ENCODE results near the gene HDHD5.
A peak's percentile ranks its signal among the peaks of the same experiment; 100 is the strongest.

The HDHD5 gene

DNA sequence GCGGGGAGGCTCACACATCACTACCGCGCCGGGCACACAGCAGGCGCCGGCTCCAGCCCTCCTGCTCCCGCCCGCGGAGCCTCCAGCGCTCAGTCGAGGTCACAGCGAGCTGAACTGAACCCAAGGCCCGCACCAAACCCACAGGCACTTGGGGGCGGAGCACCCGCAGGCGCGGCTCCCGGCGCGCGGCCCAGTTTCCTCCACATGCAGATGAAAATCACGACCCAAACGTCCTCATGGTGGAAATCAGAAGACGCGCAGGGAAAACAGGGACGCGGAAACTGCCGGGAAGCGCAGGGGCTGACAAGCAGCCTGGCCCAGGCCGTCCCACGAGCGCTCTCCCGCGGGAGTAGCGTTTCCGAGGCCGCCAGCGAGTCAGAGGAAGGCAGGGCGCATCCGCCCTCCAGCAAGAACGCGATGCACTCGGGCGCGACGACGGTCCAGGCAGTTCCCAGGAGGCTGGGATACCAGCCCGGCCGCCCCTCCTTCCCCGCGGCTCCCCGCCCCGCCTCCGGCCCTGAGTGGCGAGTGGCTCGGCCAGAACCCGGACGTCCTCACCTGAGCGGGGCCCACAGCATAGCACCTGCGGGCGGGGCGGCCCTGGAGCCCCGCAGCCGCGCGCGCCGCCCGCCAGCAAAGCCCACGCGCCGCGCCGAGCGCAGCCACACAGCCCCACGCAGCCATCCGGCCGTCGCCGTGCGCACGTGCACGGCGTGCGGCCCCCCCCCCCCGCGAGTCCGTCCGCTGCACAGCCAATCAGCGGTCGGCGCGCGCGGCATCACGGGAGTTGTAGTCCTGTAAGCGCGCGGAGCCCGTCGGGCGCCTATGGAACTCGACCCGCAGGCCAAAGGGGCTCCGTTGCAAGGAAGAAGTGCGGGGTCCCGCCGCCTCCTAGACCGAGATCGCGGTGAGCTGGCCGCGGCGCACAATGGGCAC is at the start of gene HDHD5:
HDHD5 (minus strand) TSS at position 710 of the 936 bp plus-strand sequence; CDS start at position 684, 26 bp downstream.
- TF ChIP-seq, protein P1, sequence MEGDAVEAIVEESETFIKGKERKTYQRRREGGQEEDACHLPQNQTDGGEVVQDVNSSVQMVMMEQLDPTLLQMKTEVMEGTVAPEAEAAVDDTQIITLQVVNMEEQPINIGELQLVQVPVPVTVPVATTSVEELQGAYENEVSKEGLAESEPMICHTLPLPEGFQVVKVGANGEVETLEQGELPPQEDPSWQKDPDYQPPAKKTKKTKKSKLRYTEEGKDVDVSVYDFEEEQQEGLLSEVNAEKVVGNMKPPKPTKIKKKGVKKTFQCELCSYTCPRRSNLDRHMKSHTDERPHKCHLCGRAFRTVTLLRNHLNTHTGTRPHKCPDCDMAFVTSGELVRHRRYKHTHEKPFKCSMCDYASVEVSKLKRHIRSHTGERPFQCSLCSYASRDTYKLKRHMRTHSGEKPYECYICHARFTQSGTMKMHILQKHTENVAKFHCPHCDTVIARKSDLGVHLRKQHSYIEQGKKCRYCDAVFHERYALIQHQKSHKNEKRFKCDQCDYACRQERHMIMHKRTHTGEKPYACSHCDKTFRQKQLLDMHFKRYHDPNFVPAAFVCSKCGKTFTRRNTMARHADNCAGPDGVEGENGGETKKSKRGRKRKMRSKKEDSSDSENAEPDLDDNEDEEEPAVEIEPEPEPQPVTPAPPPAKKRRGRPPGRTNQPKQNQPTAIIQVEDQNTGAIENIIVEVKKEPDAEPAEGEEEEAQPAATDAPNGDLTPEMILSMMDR (IDR thresholded peaks at IDR 0.05; ENCODE audit: low read depth, low read length, missing control alignments) = no peak
- in situ Hi-C loops (cut with HindIII; ENCODE audit: low sequenced_read_pairs) = no loop called here
- H3K4me3 ChIP-seq (ENCODE audit: low read depth, low read length) = peak within 1 kb of the TSS; percentile 72
- peak; percentile 41 for DNase-seq (ENCODE audit: low read depth)

DNA sequence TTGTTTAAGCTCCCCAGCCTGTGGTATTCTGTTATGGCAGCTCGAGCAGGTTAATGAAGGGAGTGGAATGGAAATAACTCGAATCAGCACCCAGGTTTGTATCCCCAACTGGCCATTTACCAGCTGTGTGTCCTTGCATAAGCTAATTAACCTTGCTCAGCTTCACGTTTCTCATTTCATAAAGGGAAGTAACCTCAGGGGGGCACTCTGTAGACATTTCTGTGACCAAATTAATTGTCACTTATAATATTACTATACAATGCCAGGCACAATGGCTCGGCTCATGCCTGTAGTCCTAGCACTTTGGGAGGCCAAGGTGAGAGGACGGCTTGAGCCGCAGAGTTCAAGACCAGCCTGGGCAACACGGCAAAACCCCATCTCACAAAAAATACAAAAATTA is 46.4 kb upstream of the HDHD5 start:
- no peak for DNase-seq (ENCODE audit: low read depth)
- H3K4me3 ChIP-seq (ENCODE audit: low read depth, low read length) = no peak overlapping the region
- TF ChIP-seq, protein P1 (IDR thresholded peaks at IDR 0.05; ENCODE audit: low read depth, low read length, missing control alignments) = no peak
- in situ Hi-C loops (cut with HindIII; ENCODE audit: low sequenced_read_pairs) = no loop called here

DNA sequence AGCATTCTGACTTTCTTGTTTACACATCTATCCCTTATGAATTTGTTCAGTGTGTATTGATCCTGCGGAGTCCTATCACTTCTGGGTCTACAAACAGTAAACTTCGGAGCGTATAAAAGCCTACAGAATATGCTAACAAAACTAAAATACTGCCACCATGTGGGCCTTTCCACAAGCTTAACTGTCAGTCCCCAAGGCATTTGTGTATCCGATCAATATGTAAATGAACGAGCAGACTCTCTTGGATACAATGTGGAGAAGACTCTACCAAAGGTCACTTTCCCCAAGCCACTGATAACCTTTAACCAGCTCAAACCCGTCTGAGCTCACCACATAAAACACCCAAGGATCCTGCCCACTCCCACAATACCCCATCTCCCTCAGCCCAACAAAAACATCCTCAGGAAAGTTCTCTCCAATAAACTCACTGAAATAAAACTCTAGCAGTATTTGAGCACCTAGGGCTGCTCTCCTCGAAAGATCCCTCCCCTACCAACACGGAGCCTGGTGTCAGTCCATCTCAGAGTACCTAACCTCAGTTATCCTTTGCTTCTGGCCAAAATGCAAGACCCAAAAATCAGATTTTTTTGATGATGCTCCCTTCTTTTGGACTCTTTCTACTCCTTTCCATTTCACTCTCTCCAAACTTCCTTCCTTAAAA is 42.3 kb upstream of the HDHD5 start:
- TF ChIP-seq, protein P1 (IDR thresholded peaks at IDR 0.05; ENCODE audit: low read depth, low read length, missing control alignments) = peak; percentile 24

DNA sequence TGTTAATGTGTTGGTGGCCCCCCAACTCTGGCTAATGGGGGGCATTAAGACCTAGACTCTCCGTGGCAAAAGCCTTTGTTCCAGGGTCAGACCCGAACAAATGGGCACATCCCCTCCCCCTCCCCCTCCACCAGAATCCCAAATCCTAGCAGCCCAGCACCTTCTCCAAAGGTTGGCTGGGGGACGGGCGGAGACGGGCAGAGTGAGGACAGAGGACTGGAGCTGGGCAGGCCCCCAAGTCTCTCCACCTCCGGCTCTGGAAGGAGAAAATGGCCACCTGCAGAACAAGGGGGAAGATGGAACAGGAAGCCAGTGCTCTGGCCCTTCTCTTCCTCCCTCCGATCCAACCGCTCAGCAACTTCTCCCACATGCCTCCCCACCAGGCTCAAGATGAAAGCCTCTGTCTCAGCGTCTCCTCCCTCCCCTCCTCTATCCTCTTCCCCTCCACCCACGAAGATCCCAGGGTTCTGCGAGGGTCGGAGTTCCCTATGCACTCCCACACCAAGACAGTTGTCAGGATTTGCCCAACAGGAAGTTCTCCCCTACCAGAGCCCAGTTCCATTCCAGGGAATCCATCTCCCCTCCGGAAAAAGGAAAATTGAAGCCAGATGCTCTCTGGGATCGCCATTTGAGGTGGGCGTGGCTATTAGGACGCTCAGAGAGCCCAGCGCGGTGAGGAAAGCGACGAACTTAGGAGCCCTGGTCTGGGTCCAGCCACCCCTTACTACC is 40.1 kb upstream of the HDHD5 start:
- TF ChIP-seq, protein P1 (IDR thresholded peaks at IDR 0.05; ENCODE audit: low read depth, low read length, missing control alignments) = no peak
- DNase-seq (ENCODE audit: low read depth) = no peak
- in situ Hi-C loops (cut with HindIII; ENCODE audit: low sequenced_read_pairs) = no loop called here
- H3K4me3 ChIP-seq (ENCODE audit: low read depth, low read length) = peak overlapping the region; percentile 15

More for the DNA sequence above, 42.3 kb upstream of the HDHD5 start:
- in situ Hi-C loops (cut with HindIII; ENCODE audit: low sequenced_read_pairs) = no loop called here
- no peak overlapping the region for H3K4me3 ChIP-seq (ENCODE audit: low read depth, low read length)
- no peak for DNase-seq (ENCODE audit: low read depth)

DNA sequence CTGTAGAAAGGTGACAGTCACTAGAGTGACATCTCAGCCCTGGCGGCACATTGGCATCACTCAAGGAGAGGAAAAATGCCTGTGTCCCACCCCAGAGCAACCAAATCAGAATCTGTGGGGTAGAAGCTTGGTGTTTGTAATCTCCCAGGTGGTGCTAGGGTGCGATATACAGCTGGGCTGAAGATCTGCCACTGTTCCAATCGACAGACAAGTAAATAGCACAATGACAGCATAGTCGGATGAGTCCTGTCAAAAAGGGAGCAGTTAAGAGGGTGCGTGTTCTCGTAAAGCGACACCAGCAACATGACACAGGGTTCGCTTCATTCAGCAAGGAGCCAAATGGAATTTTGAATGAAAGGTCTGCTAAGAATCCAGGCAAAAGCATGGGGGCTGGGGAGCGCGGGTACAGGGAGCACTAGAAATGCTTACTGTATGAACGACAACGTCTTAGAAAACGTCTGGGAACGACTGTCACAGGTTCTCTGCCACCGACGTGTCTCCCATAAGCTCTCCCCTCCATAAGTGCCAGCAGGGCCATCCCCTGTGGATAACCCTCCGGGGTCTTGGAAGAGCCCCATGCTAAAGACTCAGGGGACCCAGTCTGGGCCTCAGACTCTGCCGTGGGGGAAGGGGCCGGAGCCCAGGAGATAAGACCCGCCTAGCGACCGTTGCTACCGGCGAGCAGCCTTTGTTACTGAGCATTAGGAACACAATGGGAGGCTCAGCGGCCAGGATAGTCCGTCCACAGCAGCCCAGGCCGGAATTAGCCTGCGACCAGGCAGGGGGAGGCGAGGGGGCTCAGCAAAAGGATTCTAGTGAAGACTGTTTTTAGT is 39.3 kb upstream of the HDHD5 start:
- TF ChIP-seq, protein P1 (IDR thresholded peaks at IDR 0.05; ENCODE audit: low read depth, low read length, missing control alignments) = no peak
- H3K4me3 ChIP-seq (ENCODE audit: low read depth, low read length) = no peak overlapping the region
- DNase-seq (ENCODE audit: low read depth) = no peak
- in situ Hi-C loops (cut with HindIII; ENCODE audit: low sequenced_read_pairs) = no loop called here

Measured in astrocyte of the cerebellum (primary cell).